Measurements from ENCODE around the gene TCF23.

The TCF23 gene

GRCh38 chr2:27148801-27149439, at the start of gene TCF23:
TSS of gene TCF23 (plus strand) at chr2:27149004. CDS start at chr2:27149134, 130 bp downstream.
- no peak for TF ChIP-seq CTCF (IDR thresholded peaks at IDR 0.05)

GRCh38 chr2:27099334-27099955, 49.4 kb upstream of the TCF23 start:
- no peak for TF ChIP-seq CTCF (IDR thresholded peaks at IDR 0.05)

GRCh38 chr2:27100036-27100435, 48.8 kb upstream of the TCF23 start:
- TF ChIP-seq CTCF (IDR thresholded peaks at IDR 0.05) = no peak

GRCh38 chr2:27102329-27102728, 46.5 kb upstream of the TCF23 start:
- no peak for TF ChIP-seq CTCF (IDR thresholded peaks at IDR 0.05)

- TF ChIP-seq CTCF (IDR thresholded peaks at IDR 0.05) = no peak
These were observed 42.8 kb upstream of the TCF23 start for GRCh38 chr2:27105981-27106380.

GRCh38 chr2:27108221-27108620, 40.6 kb upstream of the TCF23 start:
- TF ChIP-seq CTCF (IDR thresholded peaks at IDR 0.05) = no peak

- TF ChIP-seq CTCF (IDR thresholded peaks at IDR 0.05) = no peak
These were observed 39.7 kb upstream of the TCF23 start for GRCh38 chr2:27109083-27109482.
